ENCODE measurements around the gene WFDC6. TPM values are rescaled to one million over a fixed set of nuclear protein-coding genes. Genes with fewer than 3 reads are reported as not detected.
"Not testable (repeated sequence)": the region's sequence is repeated elsewhere in the genome, so short reads cannot be mapped to it uniquely, and the experiment has no call there.

The WFDC6 gene
- not detected for total RNA-seq
- polyA plus RNA-seq (ENCODE audit: insufficient read depth in 1 of 8, insufficient read length in 8 of 8, low replicate concordance in 1 of 8): under 1 TPM in 1 of 8 donors, not detected in 7; 0.21 TPM
- long read RNA-seq, donor 1: 0 reads
- long read RNA-seq, donor 2: 0 reads
- long read RNA-seq, donor 3: 0 reads
- long read RNA-seq, donor 4: 0 reads
- long read RNA-seq, donor 5: 0 reads
- long read RNA-seq, donor 6: 0 reads
- long read RNA-seq, donor 7: 0 reads
- long read RNA-seq, donor 8: 0 reads
- long read RNA-seq, donor 9: 0 reads
- long read RNA-seq, donor 10: 0 reads
- long read RNA-seq, donor 11: 0 reads

DNA sequence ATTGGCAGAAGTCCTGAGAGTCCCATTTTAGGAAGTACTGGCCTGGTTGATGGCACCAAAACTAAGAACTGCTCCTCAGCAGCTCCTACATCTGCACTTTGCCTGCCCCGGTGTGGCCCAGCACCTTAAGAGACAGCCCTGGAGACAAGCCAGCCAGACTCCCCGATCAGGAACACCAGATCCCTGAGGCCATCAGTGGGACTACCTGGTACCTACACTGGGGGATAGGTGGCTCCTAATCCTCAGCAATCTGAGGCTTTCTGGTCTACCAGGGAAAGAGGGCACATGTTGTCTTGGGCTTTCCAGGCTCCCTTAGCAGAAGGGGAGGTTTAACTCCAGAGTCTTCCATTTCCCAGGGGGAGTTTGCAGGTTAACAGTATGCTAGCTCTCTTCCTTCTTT is at the start of gene WFDC6:
TSS of gene WFDC6 (minus strand) at position 101 of the 400 bp plus-strand sequence. CDS start at position 26, 75 bp downstream.
- WGBS (ENCODE audit: insufficient coverage): 40% methylated on average over 1 of the region's 2 CpGs
- H3K27me3 ChIP-seq (ENCODE audit: control insufficient read depth, insufficient read depth, low read length): peaks cover 5% of the 10 kb centered on the region
- no peak for DNase-seq

DNA sequence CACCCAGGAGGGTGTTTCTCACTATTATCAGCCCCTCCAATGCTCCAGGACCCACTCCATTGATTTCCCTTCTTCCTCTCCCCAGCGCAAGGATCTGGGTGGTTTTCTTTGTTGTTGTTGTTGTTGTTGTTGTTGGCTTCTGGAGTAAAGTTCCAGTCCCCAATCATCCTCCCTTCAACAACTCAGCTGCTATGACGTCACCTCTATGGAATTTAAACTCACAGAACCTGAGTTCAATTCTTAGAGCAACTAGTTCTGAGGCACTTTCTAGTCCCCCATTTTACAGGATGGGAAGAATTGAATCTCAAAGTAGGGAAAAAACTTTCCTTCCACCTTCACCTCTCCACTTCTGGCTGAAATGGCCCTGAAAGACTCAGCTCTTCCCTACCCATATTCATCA is 49.5 kb upstream of the WFDC6 start:
- Histone ChIP-seq H3K9me3 (replicated peaks; ENCODE audit: control insufficient read depth, low read depth, low read length) (no peaks in the 10 kb centered on the region), H3K4me3 (ENCODE audit: low read length) (no peak overlapping the region), H3K4me1 (ENCODE audit: control insufficient read depth, insufficient read depth, low read length) (no peaks in the 10 kb centered on the region), H3K27me3 (ENCODE audit: control insufficient read depth, insufficient read depth, low read length) (no peaks in the 10 kb centered on the region), H3K27ac (ENCODE audit: low read length) (no peak overlapping the region), H3K36me3 (ENCODE audit: control insufficient read depth, insufficient read depth, low read length) (no peaks in the 10 kb centered on the region)
- no peak for DNase-seq
- no CpG with 5 or more reads among the region's 2 CpGs for WGBS (ENCODE audit: insufficient coverage)

More for the DNA sequence above, at the start of gene WFDC6:
- Histone ChIP-seq H3K4me3 (ENCODE audit: low read length) (no peak within 1 kb of the TSS), H3K27ac (ENCODE audit: low read length) (no peak within 1 kb of the TSS), H3K36me3 (ENCODE audit: control insufficient read depth, insufficient read depth, low read length) (no peaks in the 10 kb centered on the region), H3K9me3 (replicated peaks; ENCODE audit: control insufficient read depth, low read depth, low read length) (no peaks in the 10 kb centered on the region), H3K4me1 (ENCODE audit: control insufficient read depth, insufficient read depth, low read length) (no peaks in the 10 kb centered on the region)

- H3K4me3 ChIP-seq (ENCODE audit: low read length); H3K9me3 ChIP-seq (replicated peaks; ENCODE audit: control insufficient read depth, low read depth, low read length); H3K4me1 ChIP-seq (ENCODE audit: control insufficient read depth, insufficient read depth, low read length); DNase-seq; H3K36me3 ChIP-seq (ENCODE audit: control insufficient read depth, insufficient read depth, low read length); H3K27ac ChIP-seq (ENCODE audit: low read length); H3K27me3 ChIP-seq (ENCODE audit: control insufficient read depth, insufficient read depth, low read length): not testable (repeated sequence)
- WGBS (ENCODE audit: insufficient coverage): 76% methylated on average over 5 of the region's 5 CpGs
These were observed 46.7 kb upstream of the WFDC6 start for GRCh38 chr20:45585986-45586385.

GRCh38 chr20:45584294-45584693 is 45.0 kb upstream of the WFDC6 start:
- not testable (repeated sequence) for H3K4me3 ChIP-seq (ENCODE audit: low read length); DNase-seq; H3K27ac ChIP-seq (ENCODE audit: low read length); H3K36me3 ChIP-seq (ENCODE audit: control insufficient read depth, insufficient read depth, low read length); H3K27me3 ChIP-seq (ENCODE audit: control insufficient read depth, insufficient read depth, low read length); H3K4me1 ChIP-seq (ENCODE audit: control insufficient read depth, insufficient read depth, low read length); H3K9me3 ChIP-seq (replicated peaks; ENCODE audit: control insufficient read depth, low read depth, low read length)
- WGBS (ENCODE audit: insufficient coverage): 65% methylated on average over 5 of the region's 5 CpGs

DNA sequence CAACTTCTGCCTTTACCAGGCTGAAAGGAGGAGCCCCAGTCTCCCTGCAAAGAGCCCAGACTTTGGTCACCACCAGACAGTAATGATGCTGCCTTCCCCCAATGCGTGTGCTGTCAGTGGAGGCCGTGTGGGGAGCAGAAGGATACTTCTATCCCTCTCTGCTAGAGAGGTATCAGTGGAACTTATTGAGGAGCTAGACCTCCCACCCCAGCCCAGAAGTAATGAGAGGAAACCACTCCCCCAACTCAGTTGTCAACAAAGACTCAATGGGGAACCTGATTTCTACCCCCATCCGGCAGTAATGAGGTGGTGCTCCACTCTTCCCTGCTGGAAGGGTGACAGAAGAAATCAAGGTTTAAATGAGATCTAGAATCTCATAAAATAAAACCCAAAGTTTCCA is 44.2 kb upstream of the WFDC6 start:
- H3K4me3 ChIP-seq (ENCODE audit: low read length): no peak overlapping the region
- H3K4me1 ChIP-seq (ENCODE audit: control insufficient read depth, insufficient read depth, low read length): no peaks in the 10 kb centered on the region
- H3K27me3 ChIP-seq (ENCODE audit: control insufficient read depth, insufficient read depth, low read length): peaks cover 4% of the 10 kb centered on the region
- no peak overlapping the region for H3K27ac ChIP-seq (ENCODE audit: low read length)
- WGBS (ENCODE audit: insufficient coverage): no CpG with 5 or more reads among the region's 3 CpGs
- H3K36me3 ChIP-seq (ENCODE audit: control insufficient read depth, insufficient read depth, low read length): no peaks in the 10 kb centered on the region
- no peaks in the 10 kb centered on the region for H3K9me3 ChIP-seq (replicated peaks; ENCODE audit: control insufficient read depth, low read depth, low read length)
- DNase-seq: no peak

GRCh38 chr20:45581702-45582101 is 42.4 kb upstream of the WFDC6 start:
- Histone ChIP-seq H3K4me3 (ENCODE audit: low read length) (no peak overlapping the region), H3K4me1 (ENCODE audit: control insufficient read depth, insufficient read depth, low read length) (no peaks in the 10 kb centered on the region), H3K27ac (ENCODE audit: low read length) (no peak overlapping the region), H3K9me3 (replicated peaks; ENCODE audit: control insufficient read depth, low read depth, low read length) (no peaks in the 10 kb centered on the region), H3K36me3 (ENCODE audit: control insufficient read depth, insufficient read depth, low read length) (no peaks in the 10 kb centered on the region), H3K27me3 (ENCODE audit: control insufficient read depth, insufficient read depth, low read length) (peaks cover 4% of the 10 kb centered on the region)
- no peak for DNase-seq

GRCh38 chr20:45579184-45579583 is 39.9 kb upstream of the WFDC6 start, which contains the start of gene WFDC8:
Gene WFDC8, minus strand, starts transcription at chr20:45579284. Its CDS starts 37 bp downstream, at chr20:45579247.
- WGBS (ENCODE audit: insufficient coverage): 43% methylated on average over 1 of the region's 4 CpGs
- Histone ChIP-seq H3K27me3 (ENCODE audit: control insufficient read depth, insufficient read depth, low read length) (peaks cover 4% of the 10 kb centered on the region), H3K27ac (ENCODE audit: low read length) (no peak within 1 kb of the TSS), H3K36me3 (ENCODE audit: control insufficient read depth, insufficient read depth, low read length) (no peaks in the 10 kb centered on the region), H3K4me1 (ENCODE audit: control insufficient read depth, insufficient read depth, low read length) (no peaks in the 10 kb centered on the region), H3K4me3 (ENCODE audit: low read length) (no peak within 1 kb of the TSS), H3K9me3 (replicated peaks; ENCODE audit: control insufficient read depth, low read depth, low read length) (no peaks in the 10 kb centered on the region)
- DNase-seq: no peak

DNA sequence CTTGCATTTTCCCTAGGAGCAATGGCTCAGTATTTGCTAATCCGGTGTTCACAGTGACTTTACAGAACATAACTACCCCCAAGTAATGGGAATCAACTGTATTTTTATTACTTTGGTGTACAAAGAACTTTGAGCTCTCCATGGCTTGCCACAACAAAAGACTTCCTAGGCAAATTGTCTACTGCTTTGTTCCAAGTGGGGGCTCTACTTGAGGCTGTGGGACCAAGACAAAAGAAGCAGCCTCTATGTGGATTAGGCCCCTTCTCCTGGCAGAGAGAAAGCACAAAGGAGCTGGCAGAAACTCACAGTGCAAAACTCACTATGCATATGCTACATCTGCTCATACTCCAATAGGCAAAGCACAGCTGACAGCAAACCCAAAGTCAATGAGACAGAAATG is 38.9 kb upstream of the WFDC6 start:
- Histone ChIP-seq H3K9me3 (replicated peaks; ENCODE audit: control insufficient read depth, low read depth, low read length) (no peaks in the 10 kb centered on the region), H3K27me3 (ENCODE audit: control insufficient read depth, insufficient read depth, low read length) (no peaks in the 10 kb centered on the region), H3K4me3 (ENCODE audit: low read length) (no peak overlapping the region), H3K27ac (ENCODE audit: low read length) (no peak overlapping the region), H3K36me3 (ENCODE audit: control insufficient read depth, insufficient read depth, low read length) (no peaks in the 10 kb centered on the region), H3K4me1 (ENCODE audit: control insufficient read depth, insufficient read depth, low read length) (no peaks in the 10 kb centered on the region)
- no peak for DNase-seq
- WGBS (ENCODE audit: insufficient coverage): no CpG with 5 or more reads among the region's 1 CpG

GRCh38 chr20:45576995-45577394 is 37.7 kb upstream of the WFDC6 start:
- WGBS (ENCODE audit: insufficient coverage): 40% methylated on average over 1 of the region's 2 CpGs
- Histone ChIP-seq H3K9me3 (replicated peaks; ENCODE audit: control insufficient read depth, low read depth, low read length) (no peaks in the 10 kb centered on the region), H3K4me1 (ENCODE audit: control insufficient read depth, insufficient read depth, low read length) (no peaks in the 10 kb centered on the region), H3K27ac (ENCODE audit: low read length) (no peak overlapping the region), H3K27me3 (ENCODE audit: control insufficient read depth, insufficient read depth, low read length) (no peaks in the 10 kb centered on the region), H3K4me3 (ENCODE audit: low read length) (no peak overlapping the region), H3K36me3 (ENCODE audit: control insufficient read depth, insufficient read depth, low read length) (no peaks in the 10 kb centered on the region)
- DNase-seq: no peak

DNA sequence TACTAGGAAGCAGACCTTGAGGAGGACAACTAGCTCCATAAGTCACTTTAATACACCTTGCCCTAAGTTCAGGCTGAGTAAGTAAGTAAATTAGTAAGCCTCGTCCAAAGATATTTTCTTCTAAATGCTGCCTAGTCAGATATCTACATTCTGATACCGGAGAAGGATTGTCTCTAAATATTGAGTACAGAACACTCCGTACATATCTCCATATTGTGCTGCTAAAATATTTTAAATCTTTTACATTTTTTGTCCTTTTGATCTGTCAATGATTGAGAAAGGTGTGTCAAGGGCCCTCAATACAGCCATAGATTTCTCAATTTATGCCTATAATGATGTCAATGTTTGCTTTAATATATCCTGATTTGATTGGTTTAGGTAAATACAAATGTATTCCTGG is 36.6 kb upstream of the WFDC6 start:
- Histone ChIP-seq H3K9me3 (replicated peaks; ENCODE audit: control insufficient read depth, low read depth, low read length) (no peaks in the 10 kb centered on the region), H3K36me3 (ENCODE audit: control insufficient read depth, insufficient read depth, low read length) (no peaks in the 10 kb centered on the region), H3K4me3 (ENCODE audit: low read length) (no peak overlapping the region), H3K4me1 (ENCODE audit: control insufficient read depth, insufficient read depth, low read length) (no peaks in the 10 kb centered on the region), H3K27me3 (ENCODE audit: control insufficient read depth, insufficient read depth, low read length) (no peaks in the 10 kb centered on the region), H3K27ac (ENCODE audit: low read length) (no peak overlapping the region)
- WGBS (ENCODE audit: insufficient coverage): no CpG with 5 or more reads among the region's 3 CpGs
- DNase-seq: no peak

DNA sequence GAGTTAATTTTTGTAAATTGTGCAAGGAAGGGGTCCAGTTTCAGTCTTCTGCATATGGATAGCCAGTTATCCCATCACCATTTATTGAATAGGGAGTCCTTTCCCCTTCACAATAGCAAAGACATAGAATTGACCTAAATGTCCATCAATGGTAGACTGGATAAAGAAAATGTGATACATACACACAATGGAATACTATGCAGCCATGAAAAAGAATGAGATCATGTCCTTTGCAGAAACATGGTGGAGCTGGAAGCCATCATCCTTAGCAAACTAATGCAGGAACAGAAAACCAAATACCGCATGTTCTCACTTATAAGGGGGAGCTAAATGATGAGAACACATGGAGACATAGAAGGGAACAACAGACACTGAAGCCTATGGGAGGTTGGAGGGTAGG is 30.4 kb upstream of the WFDC6 start:
- H3K27me3 ChIP-seq (ENCODE audit: control insufficient read depth, insufficient read depth, low read length); H3K4me1 ChIP-seq (ENCODE audit: control insufficient read depth, insufficient read depth, low read length); DNase-seq; H3K27ac ChIP-seq (ENCODE audit: low read length); H3K9me3 ChIP-seq (replicated peaks; ENCODE audit: control insufficient read depth, low read depth, low read length); H3K36me3 ChIP-seq (ENCODE audit: control insufficient read depth, insufficient read depth, low read length); H3K4me3 ChIP-seq (ENCODE audit: low read length): not testable (repeated sequence)
- no CpG with 5 or more reads among the region's 1 CpG for WGBS (ENCODE audit: insufficient coverage)

Measured in muscle of leg (tissue), 16 donors.